Type B pancreatic cell (in vitro differentiated cells): ENCODE results near the gene MYH16. TPM values are rescaled to one million over a fixed set of nuclear protein-coding genes. Genes with fewer than 3 reads are reported as not detected.
"Not testable (repeated sequence)": the region's sequence is repeated elsewhere in the genome, so short reads cannot be mapped to it uniquely, and the experiment has no call there.

Source experiments
- DNase-seq: peaks from one replicate; pipeline ENCODE4 v3.0.0; 2021; ENCODE audit warnings: mixed read lengths; ENCODE audit not compliant: unreplicated experiment; ENCODE audit errors: extremely low spot score
- H3K27ac Mint-ChIP-seq: 2 replicates; pipeline ENCODE4 v1.8.0; 2021; ENCODE audit warnings: mild to moderate bottlenecking, mixed read lengths
- H3K27me3 Mint-ChIP-seq: 2 replicates; pipeline ENCODE4 v1.8.0; 2021; ENCODE audit warnings: mixed read lengths
- H3K36me3 Mint-ChIP-seq: 2 replicates; pipeline ENCODE4 v1.8.0; 2021; ENCODE audit warnings: mixed read lengths
- H3K4me1 Mint-ChIP-seq: one replicate; pipeline ENCODE4 v1.8.0; 2021; ENCODE audit warnings: mixed read lengths; ENCODE audit not compliant: unreplicated experiment
- H3K4me3 Mint-ChIP-seq: 2 replicates; pipeline ENCODE4 v1.8.0; 2021; ENCODE audit warnings: mild to moderate bottlenecking, mixed read lengths
- H3K9me3 Mint-ChIP-seq: 2 replicates; pipeline ENCODE4 v1.8.0; 2021; ENCODE audit warnings: mixed read lengths
- total RNA-seq: library from RNA; stranded (reverse); gene quantifications from 2 replicates; pipeline ENCODE4 v1.2.1, GENCODE V29; 2021; ENCODE audit warnings: low replicate concordance
- TF ChIP-seq, protein P1 (sequence below): fragments of 200-600 bp; sonication (generic); conservative IDR thresholded peaks from 2 replicates; pipeline ENCODE4 v1.5.0; 2021; ENCODE audit warnings: antibody characterized with exemption, mild to moderate bottlenecking

MYH16 gene
- total RNA-seq, 1 donor from 2014 or later: not detected

DNA sequence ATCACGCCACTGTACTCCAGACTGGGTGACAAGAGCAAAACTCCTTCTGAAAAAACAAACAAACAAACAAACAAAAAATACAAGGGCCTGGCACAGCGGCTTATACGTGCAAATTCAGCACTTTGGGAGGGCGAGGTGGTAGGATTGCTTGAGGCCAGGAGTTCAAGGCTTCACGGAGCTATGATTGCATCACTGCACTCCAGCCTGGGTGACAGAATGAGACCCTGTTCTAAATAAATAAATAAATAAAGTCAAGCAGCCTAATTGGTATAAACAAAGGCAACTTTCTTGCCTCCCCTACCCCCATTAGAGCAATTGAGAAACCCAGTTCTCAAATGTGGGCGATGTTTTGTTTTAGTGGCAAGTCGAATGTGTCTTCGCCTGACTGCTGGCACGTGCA is 38.5 kb upstream of the MYH16 start:
- H3K4me3 Mint-ChIP-seq: no peak overlapping the region
- DNase-seq: no peak
- no peaks in the 10 kb centered on the region for H3K36me3 Mint-ChIP-seq
- no peak overlapping the region for H3K27ac Mint-ChIP-seq
- TF ChIP-seq, protein P1, sequence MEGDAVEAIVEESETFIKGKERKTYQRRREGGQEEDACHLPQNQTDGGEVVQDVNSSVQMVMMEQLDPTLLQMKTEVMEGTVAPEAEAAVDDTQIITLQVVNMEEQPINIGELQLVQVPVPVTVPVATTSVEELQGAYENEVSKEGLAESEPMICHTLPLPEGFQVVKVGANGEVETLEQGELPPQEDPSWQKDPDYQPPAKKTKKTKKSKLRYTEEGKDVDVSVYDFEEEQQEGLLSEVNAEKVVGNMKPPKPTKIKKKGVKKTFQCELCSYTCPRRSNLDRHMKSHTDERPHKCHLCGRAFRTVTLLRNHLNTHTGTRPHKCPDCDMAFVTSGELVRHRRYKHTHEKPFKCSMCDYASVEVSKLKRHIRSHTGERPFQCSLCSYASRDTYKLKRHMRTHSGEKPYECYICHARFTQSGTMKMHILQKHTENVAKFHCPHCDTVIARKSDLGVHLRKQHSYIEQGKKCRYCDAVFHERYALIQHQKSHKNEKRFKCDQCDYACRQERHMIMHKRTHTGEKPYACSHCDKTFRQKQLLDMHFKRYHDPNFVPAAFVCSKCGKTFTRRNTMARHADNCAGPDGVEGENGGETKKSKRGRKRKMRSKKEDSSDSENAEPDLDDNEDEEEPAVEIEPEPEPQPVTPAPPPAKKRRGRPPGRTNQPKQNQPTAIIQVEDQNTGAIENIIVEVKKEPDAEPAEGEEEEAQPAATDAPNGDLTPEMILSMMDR: no peak
- H3K4me1 Mint-ChIP-seq: no peaks in the 10 kb centered on the region
- no peaks in the 10 kb centered on the region for H3K27me3 Mint-ChIP-seq
- H3K9me3 Mint-ChIP-seq: peaks cover 4% of the 10 kb centered on the region

- no peaks in the 10 kb centered on the region for H3K4me1 Mint-ChIP-seq
These were observed 36.7 kb upstream of the MYH16 start for GRCh38 chr7:99235925-99236324.

DNA sequence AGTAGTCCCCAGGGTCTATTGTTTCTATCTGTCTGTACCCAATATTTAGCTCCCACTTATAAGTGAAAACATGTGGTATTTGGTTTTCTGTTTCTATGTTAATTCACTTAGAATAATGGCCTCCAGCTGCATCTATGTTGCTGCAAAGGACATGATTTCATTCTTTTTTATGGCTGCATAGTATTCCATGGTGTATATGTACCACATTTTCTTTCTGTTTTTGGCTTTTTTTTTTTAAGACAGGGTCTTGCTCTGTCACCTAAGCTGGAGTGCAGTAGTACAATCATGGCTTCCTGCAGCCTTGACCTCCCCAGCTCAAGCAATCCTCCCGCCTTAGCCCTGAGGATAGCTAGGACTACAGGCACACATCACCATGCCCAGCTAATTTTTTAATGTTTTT is 34.8 kb upstream of the MYH16 start:
- H3K27me3 Mint-ChIP-seq, DNase-seq, H3K27ac Mint-ChIP-seq, H3K9me3 Mint-ChIP-seq, H3K4me3 Mint-ChIP-seq, H3K4me1 Mint-ChIP-seq, H3K36me3 Mint-ChIP-seq: not testable (repeated sequence)

More at GRCh38 chr7:99235925-99236324, 36.7 kb upstream of the MYH16 start:
- Mint-ChIP-seq H3K36me3 (no peaks in the 10 kb centered on the region), H3K27ac (no peak overlapping the region), H3K9me3 (peaks cover 4% of the 10 kb centered on the region), H3K4me3 (no peak overlapping the region), H3K27me3 (no peaks in the 10 kb centered on the region)
- TF ChIP-seq, protein P1: no peak
- DNase-seq: no peak

DNA sequence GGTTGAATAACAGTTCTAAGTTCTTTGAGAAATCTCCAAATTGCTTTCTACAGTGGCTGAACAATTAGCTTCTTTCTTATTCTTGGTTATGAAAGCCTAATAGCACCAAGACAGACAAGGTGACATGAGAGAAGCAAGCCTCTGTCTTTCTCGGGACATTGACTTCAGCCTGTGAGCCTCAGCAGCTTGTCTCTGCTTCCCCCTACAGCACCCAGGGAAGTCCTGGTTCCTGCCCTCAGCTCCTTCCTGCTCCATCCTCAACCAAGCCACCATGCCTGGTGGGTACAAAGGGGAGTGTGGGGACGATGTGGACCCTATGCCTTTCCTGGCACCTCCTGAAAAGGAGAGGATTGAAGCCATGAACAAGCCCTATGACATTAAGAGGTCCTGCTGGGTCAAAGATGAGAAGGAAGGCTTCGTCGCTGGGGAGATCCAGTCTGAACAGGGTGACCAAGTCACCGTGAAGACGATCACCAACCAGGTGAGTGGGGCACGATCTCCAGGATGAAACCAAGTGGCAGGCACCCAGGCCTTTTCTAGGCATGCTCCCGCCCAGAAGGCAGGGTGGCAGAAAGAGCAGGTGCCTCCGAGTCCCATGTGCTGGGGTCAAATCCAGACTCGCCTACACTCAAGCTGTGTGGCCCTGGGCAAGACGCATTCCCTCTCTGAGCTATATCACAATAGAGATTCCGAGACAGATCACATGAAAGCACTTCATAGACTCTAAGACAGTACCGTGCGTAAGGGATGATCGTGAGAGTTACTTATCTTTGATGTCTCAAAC is 33.9 kb upstream of the MYH16 start:
- H3K4me1 Mint-ChIP-seq: no peaks in the 10 kb centered on the region
- H3K27me3 Mint-ChIP-seq: no peaks in the 10 kb centered on the region
- no peak overlapping the region for H3K27ac Mint-ChIP-seq
- no peak overlapping the region for H3K4me3 Mint-ChIP-seq
- no peak for DNase-seq
- no peaks in the 10 kb centered on the region for H3K36me3 Mint-ChIP-seq
- H3K9me3 Mint-ChIP-seq: peaks cover 4% of the 10 kb centered on the region
- TF ChIP-seq, protein P1: no peak

DNA sequence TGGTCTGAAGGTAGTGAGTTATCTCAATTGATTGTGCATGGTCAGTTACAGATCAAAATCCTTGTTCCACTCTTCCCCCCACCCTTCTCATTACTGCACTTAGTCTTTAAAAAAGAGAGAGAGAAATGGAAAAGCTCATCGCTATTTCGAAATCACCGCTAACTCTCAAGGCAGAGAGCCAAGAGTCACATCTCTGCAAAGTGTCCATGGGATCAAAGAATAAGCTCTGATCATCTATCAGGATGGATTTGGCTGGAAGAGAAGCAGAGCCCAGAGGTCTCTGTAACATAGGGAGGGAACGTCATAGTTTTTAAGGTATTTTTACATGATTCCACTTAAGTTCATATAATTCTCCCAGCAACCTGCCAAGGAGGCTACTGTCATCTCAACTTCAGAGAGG is 30.0 kb upstream of the MYH16 start:
- Mint-ChIP-seq H3K36me3 (no peaks in the 10 kb centered on the region), H3K27ac (no peak overlapping the region), H3K27me3 (peaks cover 3% of the 10 kb centered on the region), H3K4me3 (no peak overlapping the region), H3K9me3 (no peaks in the 10 kb centered on the region), H3K4me1 (no peaks in the 10 kb centered on the region)
- TF ChIP-seq, protein P1: no peak
- DNase-seq: no peak

- Mint-ChIP-seq H3K36me3 (no peaks in the 10 kb centered on the region), H3K4me3 (no peak overlapping the region), H3K4me1 (no peaks in the 10 kb centered on the region), H3K9me3 (no peaks in the 10 kb centered on the region), H3K27me3 (peaks cover 3% of the 10 kb centered on the region), H3K27ac (no peak overlapping the region)
- no peak for DNase-seq
- TF ChIP-seq, protein P1: no peak
These were observed 28.8 kb upstream of the MYH16 start for GRCh38 chr7:99243751-99244337.
